Motor neuron (in vitro differentiated cells): ENCODE measurements around the gene NRDE2. TPM values are rescaled to one million over a fixed set of nuclear protein-coding genes. Genes with fewer than 3 reads are reported as not detected.

Source experiments
- ATAC-seq, 8 experiments: fragments of 200-7000 bp; cut with Tn5 transposase; replicated peaks in 6 of 8; 2 replicates each; pipeline ENCODE4 v1.8.0; 2021; ENCODE audit warnings: mild to moderate bottlenecking in 8 of 8, moderate library complexity in 8 of 8
- H3K27ac ChIP-seq, 2 donors: fragments of 250-450 bp; sonication (Bioruptor Pico); 2 replicates each; pipeline ENCODE4 v1.9.0; 2021; ENCODE audit warnings: antibody characterized with exemption in 2 of 2, mild to moderate bottlenecking in 2 of 2, moderate library complexity in 1 of 2
- H3K4me1 ChIP-seq, 2 donors: fragments of 250-450 bp; sonication (Bioruptor Pico); replicated peaks in 1 of 2; 2 replicates each; pipeline ENCODE4 v1.6.1; 2021; ENCODE audit warnings: antibody characterized with exemption in 2 of 2, mild to moderate bottlenecking in 2 of 2, moderate library complexity in 1 of 2
- H3K4me3 ChIP-seq, 5 donors: fragments of 250-450 bp; sonication (Bioruptor Pico); 2 replicates each; pipeline ENCODE4 v1.9.0; 2021; ENCODE audit warnings: antibody characterized with exemption in 5 of 5, mild to moderate bottlenecking in 5 of 5, moderate library complexity in 4 of 5
- WGBS, 10 experiments: fragments of 450-650 bp; shearing (Covaris generic); methylation state at CpG; one replicate each; pipeline ENCODE4 v1.0.0; 2022; 5-methylcytosine and 5-hydroxymethylcytosine counted together
- in situ Hi-C, 9 experiments: fragments of 400-800 bp; cut with MboI; loops; one replicate each; pipeline ENCODE4 v1.15.0; 2021; ENCODE audit warnings: low sequenced_read_pairs in 9 of 9, low pct_unique_long_range_greater_than_20kb in 2 of 9; ENCODE audit not compliant: unreplicated experiment in 9 of 9
- total RNA-seq, 8 experiments: library from RNA; unstranded; fragments of 300-600 nt; gene quantifications; 2 replicates each; pipeline versions ENCODE4 v1.2.3 to v1.2.4, GENCODE V29; 2022

Gene NRDE2
- total RNA-seq, 8 experiments from 2014 or later: 6.4 to 21.6 (median 9.9) TPM

- Histone ChIP-seq H3K4me1 (no peaks in the 10 kb centered on the region), H3K27ac (no peak overlapping the region), H3K4me3 (no peak overlapping the region)
- WGBS, 10 experiments: 33 to 100% (median 79%) methylated on average over 2 to 9 of the region's 10 CpGs
- in situ Hi-C loops: loop anchor here in 1 of 9 experiments (25.0 kb wide), 1 partner anchor 410 kb away; no protein-coding TSS in a partner anchor
- ATAC-seq: peak in 2 of 8 experiments; percentile 58 to 67
These were observed 29.0 kb downstream of the NRDE2 start for GRCh38 chr14:90302529-90303303.

DNA sequence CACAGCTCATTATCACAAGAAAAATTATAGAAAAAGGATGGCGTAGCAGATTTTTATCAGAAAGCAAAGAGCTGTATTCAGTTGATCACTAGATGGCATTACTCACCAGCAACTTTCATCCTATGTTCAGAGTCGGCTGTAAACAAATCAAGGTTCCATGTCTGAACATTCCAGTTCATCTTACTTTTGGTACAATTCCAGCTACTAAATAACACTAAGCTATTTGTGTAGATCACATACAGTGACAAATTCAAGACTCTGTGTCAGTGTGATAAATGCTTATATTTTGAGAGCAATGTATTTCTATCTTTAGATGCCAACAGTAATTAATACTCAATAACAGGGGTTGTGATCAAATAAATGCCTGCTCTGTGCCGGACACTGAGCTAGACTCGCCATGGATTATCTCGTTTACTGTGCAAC lies 30.1 kb downstream of the NRDE2 start:
- in situ Hi-C loops: loop anchor here in 1 of 9 experiments (25.0 kb wide), 1 partner anchor 411 kb away; no protein-coding TSS in a partner anchor
- H3K4me3 ChIP-seq: no peak overlapping the region
- no peaks in the 10 kb centered on the region for H3K4me1 ChIP-seq
- 26 to 100% (median 72%) methylated on average over 1 to 5 of the region's 5 CpGs; no CpG with 5 or more reads in 1 of the 10 experiments for WGBS, 10 experiments
- peak in 7 of 8 experiments; percentile 50 to 68 (median 62) for ATAC-seq
- H3K27ac ChIP-seq: no peak overlapping the region

DNA sequence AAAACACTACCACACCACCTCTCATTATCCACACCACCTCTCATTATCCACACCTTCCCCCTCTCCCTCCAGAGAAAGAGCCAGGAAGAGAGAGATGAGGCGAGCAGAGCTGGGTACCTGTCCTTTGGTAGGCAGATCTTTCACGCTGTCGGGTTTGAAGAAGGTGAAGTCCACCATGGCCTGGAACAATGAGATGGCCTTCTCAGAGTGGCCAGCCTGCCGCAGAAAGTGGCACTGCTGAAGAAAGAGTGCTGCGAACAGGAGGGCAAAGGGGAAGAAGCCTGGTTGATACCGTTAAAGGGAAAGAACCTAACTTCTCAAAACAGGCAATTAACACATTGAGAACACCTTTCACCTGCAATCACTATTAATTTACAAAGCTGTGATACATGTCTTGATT lies 30.6 kb downstream of the NRDE2 start:
- Histone ChIP-seq H3K4me1 (no peaks in the 10 kb centered on the region), H3K4me3 (no peak overlapping the region), H3K27ac (no peak overlapping the region)
- ATAC-seq: peak in 1 of 8 experiments; percentile 14
- WGBS, 10 experiments: 66 to 100% (median 92%) methylated on average over 1 to 6 of the region's 6 CpGs; no CpG with 5 or more reads in 3 of the 10 experiments
- in situ Hi-C loops: loop anchor here in 1 of 9 experiments (25.0 kb wide), 1 partner anchor 411 kb away; no protein-coding TSS in a partner anchor

GRCh38 chr14:90300611-90301047 lies 31.1 kb downstream of the NRDE2 start:
- Histone ChIP-seq H3K27ac (no peak overlapping the region), H3K4me3 (no peak overlapping the region), H3K4me1 (no peaks in the 10 kb centered on the region)
- in situ Hi-C loops: loop anchor here in 1 of 9 experiments (25.0 kb wide), 1 partner anchor 412 kb away; no protein-coding TSS in a partner anchor
- 78 to 100% (median 100%) methylated on average over 1 to 2 of the region's 2 CpGs; no CpG with 5 or more reads in 3 of the 10 experiments for WGBS, 10 experiments
- peak in 1 of 8 experiments; percentile 13 for ATAC-seq

- 33 to 93% (median 74%) methylated on average over 1 to 5 of the region's 7 CpGs; no CpG with 5 or more reads in 2 of the 10 experiments for WGBS, 10 experiments
- no peaks in the 10 kb centered on the region for H3K4me1 ChIP-seq
- H3K4me3 ChIP-seq: no peak overlapping the region
- ATAC-seq: no peak
- H3K27ac ChIP-seq: no peak overlapping the region
- in situ Hi-C loops: no loop called here
These were observed 32.3 kb downstream of the NRDE2 start for GRCh38 chr14:90299408-90299807.

DNA sequence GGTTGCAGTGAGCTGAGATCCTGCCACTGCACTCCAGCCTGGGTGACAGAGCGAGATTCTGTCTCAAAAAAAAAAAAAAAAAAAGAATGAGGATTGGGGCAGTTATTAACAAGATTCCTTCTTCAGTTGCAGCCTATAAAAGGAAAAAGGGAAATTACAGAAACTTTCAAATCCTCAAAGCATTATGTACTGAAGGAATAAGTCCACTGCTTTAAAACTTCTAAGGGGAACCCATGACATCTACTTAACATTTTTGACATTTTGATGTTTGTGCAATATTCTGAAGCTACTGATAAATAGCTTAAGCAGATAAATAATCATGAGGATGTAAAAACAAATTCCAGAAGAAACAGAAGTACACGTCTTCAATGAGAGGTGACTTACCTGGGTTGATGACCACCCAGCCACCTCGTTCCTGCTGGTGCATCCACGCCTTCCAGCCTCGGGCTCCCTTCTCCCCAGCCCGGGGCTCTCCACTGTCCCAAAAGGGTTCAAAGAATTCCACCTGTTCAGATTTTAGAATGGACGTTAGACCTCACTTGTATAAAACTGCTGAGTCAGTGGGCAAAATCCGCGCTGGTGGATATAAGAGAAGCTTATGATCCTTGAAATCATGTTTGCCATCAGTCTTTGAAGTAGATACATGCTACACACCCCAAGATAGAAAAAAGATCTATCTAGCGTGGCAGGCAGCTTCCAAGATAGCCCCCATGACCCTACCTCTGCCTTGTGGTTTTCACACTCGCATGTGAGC lies 33.7 kb downstream of the NRDE2 start:
- Histone ChIP-seq H3K4me3 (no peak overlapping the region), H3K27ac (no peak overlapping the region), H3K4me1 (no peaks in the 10 kb centered on the region)
- in situ Hi-C loops: no loop called here
- 83 to 100% (median 94%) methylated on average over 2 to 9 of the region's 11 CpGs for WGBS, 10 experiments
- no peak for ATAC-seq

DNA sequence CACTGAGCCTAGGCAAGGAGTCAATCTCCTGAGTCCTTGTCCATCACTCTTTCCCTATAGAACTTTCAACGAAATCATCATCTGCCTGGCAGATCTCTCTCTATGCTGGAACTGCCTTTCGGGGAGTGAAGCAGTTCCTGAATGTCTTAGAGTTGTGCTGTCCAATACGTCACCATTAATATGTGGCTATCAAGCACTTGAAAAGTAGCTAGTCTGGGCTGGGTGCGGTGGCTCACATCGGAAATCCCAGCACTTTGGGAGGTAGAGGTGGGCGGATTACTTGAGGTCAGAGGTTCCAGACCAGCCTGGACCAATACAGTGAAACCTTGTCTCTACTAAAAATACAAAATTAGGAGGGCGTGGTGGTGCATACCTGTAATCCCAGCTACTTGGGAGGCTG lies 35.1 kb downstream of the NRDE2 start:
- Histone ChIP-seq H3K27ac (no peak overlapping the region), H3K4me1 (no peaks in the 10 kb centered on the region), H3K4me3 (no peak overlapping the region)
- no peak for ATAC-seq
- 80 to 100% (median 93%) methylated on average over 1 to 3 of the region's 7 CpGs; no CpG with 5 or more reads in 2 of the 10 experiments for WGBS, 10 experiments
- in situ Hi-C loops: no loop called here

DNA sequence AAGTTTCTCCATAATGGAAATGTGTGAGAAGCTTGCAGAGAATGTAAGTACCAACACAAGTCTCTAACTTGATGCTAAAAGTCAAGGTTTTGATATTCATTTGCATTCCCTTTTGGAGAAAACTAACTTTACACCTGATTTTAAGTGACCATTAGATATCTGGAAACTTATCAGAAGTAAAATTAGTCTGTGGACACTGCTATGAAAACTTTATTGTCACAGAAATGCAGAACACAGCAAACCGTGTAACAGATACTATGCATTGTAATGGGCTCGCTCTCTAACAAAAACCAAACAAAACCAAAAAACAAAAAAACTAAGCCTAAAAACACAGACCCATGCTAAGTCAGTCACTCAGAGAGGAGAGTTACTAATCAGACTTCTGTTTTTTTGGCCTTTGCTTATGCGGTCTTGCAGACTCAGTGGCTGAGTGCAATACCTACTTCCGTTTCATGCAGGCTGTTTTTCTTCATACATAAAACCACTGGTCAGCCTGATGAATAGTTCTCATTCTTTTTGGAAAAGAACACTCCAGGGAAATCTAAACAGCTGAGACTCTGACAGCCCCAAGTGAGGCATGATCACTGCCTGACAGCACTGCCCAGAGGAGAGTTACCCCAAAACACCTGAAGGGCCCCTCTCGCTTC lies 35.7 kb downstream of the NRDE2 start:
- in situ Hi-C loops: no loop called here
- Histone ChIP-seq H3K4me3 (no peak overlapping the region), H3K27ac (no peak overlapping the region), H3K4me1 (no peaks in the 10 kb centered on the region)
- ATAC-seq: no peak
- 75 to 94% (median 87%) methylated on average over 1 to 5 of the region's 5 CpGs; no CpG with 5 or more reads in 1 of the 10 experiments for WGBS, 10 experiments

DNA sequence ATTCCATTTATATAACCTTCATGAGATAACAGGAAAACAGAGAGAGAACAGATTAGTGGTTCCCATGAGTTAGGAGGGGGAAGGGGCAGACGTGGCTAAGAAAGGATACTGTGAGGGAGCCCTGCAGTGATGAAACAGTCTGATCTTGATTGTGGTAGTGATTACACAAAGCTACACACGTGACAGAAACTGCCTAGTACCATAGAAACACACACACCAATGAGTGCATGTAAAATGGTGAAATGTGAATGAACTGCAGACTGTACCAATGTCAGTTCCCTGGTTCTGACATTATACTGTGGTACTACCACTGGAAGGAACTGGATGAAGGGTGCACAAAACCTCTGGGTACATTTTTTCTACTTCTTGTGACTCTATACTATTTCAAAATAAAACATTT lies 36.9 kb downstream of the NRDE2 start:
- 50 to 100% (median 74%) methylated on average over 1 to 2 of the region's 2 CpGs; no CpG with 5 or more reads in 5 of the 10 experiments for WGBS, 10 experiments
- ATAC-seq: peak in 1 of 8 experiments; percentile 42

DNA sequence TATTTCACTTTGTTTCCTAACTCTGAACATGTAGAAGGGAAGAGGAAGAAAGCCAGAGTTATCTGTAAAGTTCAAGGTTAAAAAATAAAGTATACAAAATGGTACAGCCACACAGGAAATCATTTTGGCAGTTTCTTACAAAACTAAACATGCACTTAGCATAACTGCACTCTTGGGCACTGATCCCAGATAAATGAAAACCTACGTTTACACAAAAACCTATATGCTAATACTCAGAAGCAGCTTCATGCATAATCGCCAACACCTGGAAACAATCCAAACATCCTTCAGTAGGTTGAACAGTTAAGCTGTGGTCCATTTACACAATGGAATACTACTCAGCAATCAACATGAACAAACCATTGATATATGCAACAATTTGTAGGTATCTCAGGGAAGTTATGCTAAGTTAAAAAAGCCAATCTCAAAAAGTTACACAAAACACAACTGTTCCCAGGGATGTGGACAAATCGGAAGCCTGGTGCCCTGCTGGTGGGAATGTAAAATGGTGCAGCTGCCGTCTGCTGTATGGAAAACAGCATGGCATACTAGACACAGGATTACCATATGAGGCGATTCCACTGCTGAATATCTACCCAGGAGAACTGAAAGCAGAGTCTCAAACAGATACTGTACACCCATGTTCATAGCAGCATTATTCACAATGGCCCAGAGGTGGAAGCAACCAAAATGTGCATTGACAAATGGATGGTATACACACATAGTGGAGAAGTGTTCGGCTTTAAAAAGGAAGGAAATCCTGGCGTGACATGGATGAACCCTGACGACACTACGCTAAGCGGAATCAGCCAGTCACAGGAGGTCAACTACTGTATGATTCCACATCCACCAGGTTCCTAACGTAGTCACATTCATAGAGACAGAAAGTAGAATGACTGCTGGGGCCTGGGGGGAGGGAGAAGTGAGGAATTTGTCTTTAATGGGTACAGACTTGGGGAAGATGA lies 37.7 kb downstream of the NRDE2 start:
- in situ Hi-C loops: no loop called here
- Histone ChIP-seq H3K4me3 (no peak overlapping the region), H3K27ac (no peak overlapping the region), H3K4me1 (no peaks in the 10 kb centered on the region)
- 59 to 100% (median 87%) methylated on average over 2 to 9 of the region's 11 CpGs for WGBS, 10 experiments
- ATAC-seq: peak in 1 of 8 experiments; percentile 18

More for the DNA sequence above, 36.9 kb downstream of the NRDE2 start:
- Histone ChIP-seq H3K4me3 (no peak overlapping the region), H3K4me1 (no peaks in the 10 kb centered on the region), H3K27ac (no peak overlapping the region)
- in situ Hi-C loops: no loop called here

DNA sequence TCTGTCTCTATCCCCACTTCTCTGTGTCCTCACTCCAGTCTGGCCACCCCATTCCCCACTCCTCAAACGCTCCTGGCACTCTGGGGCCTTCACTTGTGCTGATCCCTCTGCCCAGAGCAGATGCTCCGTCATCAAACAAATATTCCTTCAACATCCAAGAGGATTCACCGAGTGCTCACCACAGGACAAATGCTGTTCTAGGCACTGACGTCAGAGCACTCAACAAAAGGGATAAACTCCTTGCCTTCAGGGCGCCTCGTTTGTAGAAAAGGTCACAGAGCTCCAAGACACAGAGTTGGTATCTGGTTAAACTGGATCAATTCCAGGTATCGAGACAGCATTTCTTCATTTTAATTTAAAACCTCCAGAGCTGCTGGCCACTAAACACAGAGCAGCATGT lies 40.0 kb downstream of the NRDE2 start:
- H3K27ac ChIP-seq: no peak overlapping the region
- 63 to 100% (median 82%) methylated on average over 1 to 6 of the region's 7 CpGs; no CpG with 5 or more reads in 2 of the 10 experiments for WGBS, 10 experiments
- in situ Hi-C loops: no loop called here
- H3K4me3 ChIP-seq: no peak overlapping the region
- ATAC-seq: no peak
- H3K4me1 ChIP-seq: peaks cover 0 to 2% of the 10 kb centered on the region in 2 donors
